GM18858 (cell line): ENCODE data around the gene ZNF23.

Experiments
- ATAC-seq: cut with Tn5 transposase; IDR thresholded peaks from one replicate; pipeline ENCODE4 v1.9.1; 2021; ENCODE audit not compliant: unreplicated experiment

Gene ZNF23

GRCh38 chr16:71399801-71400563 lies 62.1 kb downstream of the ZNF23 start:
- no peak for ATAC-seq
